Stomach (tissue), 4 donors: Measurements from ENCODE around the gene TTC7B.

Experiments used
- POLR2A ChIP-seq, 4 donors: fragments of 450-650 bp; IDR thresholded peaks; one replicate each; pipeline ENCODE4 v1.6.1; 2016; ENCODE audit warnings: antibody characterized with exemption in 4 of 4, control low read depth in 2 of 4, mild to moderate bottlenecking in 1 of 4, moderate library complexity in 1 of 4
- POLR2AphosphoS5 ChIP-seq, 3 donors: sonication (generic); formaldehyde crosslinking; IDR thresholded peaks; one replicate each; pipeline ENCODE4 v1.6.1; 2016; ENCODE audit warnings: antibody characterized with exemption in 3 of 3
- TF ChIP-seq, protein P1 (sequence below), 7 experiments: fragments of 450-650 bp in 4 of 7; fragments of 200-600 bp in 3 of 7; sonication (generic) in 3 of 7; IDR thresholded peaks; one replicate each; pipeline ENCODE4 v1.5.1; 2016 to 2019; ENCODE audit warnings: antibody characterized with exemption in 7 of 7, control low read depth in 2 of 7, mild to moderate bottlenecking in 1 of 7

DNA sequence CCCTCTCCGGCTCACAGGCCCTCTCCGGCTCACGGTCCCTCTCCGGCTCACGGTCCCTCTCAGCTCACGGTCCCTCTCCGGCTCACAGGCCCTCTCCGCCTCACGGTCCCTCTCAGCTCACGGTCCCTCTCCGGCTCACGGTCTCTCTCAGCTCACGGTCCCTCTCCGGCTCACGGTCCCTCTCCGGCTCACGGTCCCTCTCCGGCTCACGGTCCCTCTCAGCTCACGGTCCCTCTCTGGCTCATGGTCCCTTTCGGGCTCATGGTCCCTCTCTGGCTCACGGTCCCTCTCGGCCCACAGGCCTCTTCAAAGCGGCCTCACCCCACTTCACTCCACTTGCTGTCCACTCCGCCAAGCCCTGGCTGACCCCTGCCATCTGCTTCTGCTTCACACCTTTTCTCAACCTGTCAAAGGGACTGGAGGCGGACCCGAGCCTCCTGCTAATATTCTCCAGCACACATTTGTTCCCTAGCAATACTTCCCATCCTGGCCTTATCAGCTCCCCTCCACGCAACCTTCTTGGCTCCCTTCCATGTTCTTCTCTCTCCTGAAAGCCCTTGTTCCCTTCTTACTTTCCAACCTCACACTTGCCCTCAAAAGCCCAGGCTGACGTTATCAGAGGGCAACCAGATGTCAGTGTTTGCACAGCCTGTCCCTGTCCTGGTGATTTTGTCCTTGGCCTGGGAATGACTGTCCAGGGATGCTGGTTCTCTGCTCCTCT lies 242.7 kb downstream of the TTC7B start:
- TF ChIP-seq, protein P1, sequence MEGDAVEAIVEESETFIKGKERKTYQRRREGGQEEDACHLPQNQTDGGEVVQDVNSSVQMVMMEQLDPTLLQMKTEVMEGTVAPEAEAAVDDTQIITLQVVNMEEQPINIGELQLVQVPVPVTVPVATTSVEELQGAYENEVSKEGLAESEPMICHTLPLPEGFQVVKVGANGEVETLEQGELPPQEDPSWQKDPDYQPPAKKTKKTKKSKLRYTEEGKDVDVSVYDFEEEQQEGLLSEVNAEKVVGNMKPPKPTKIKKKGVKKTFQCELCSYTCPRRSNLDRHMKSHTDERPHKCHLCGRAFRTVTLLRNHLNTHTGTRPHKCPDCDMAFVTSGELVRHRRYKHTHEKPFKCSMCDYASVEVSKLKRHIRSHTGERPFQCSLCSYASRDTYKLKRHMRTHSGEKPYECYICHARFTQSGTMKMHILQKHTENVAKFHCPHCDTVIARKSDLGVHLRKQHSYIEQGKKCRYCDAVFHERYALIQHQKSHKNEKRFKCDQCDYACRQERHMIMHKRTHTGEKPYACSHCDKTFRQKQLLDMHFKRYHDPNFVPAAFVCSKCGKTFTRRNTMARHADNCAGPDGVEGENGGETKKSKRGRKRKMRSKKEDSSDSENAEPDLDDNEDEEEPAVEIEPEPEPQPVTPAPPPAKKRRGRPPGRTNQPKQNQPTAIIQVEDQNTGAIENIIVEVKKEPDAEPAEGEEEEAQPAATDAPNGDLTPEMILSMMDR (IDR thresholded peaks at IDR 0.05) = no peak
- no peak for TF ChIP-seq POLR2A (IDR thresholded peaks at IDR 0.05)
- TF ChIP-seq POLR2AphosphoS5 (IDR thresholded peaks at IDR 0.05) = no peak
